ENCODE data around the gene NFATC4. TPM values are rescaled to one million over a fixed set of nuclear protein-coding genes. Genes with fewer than 3 reads are reported as not detected.

Gene NFATC4
- total RNA-seq, 6 donors from 2014 or later: 8.5 to 98.5 (median 42.1) TPM

DNA sequence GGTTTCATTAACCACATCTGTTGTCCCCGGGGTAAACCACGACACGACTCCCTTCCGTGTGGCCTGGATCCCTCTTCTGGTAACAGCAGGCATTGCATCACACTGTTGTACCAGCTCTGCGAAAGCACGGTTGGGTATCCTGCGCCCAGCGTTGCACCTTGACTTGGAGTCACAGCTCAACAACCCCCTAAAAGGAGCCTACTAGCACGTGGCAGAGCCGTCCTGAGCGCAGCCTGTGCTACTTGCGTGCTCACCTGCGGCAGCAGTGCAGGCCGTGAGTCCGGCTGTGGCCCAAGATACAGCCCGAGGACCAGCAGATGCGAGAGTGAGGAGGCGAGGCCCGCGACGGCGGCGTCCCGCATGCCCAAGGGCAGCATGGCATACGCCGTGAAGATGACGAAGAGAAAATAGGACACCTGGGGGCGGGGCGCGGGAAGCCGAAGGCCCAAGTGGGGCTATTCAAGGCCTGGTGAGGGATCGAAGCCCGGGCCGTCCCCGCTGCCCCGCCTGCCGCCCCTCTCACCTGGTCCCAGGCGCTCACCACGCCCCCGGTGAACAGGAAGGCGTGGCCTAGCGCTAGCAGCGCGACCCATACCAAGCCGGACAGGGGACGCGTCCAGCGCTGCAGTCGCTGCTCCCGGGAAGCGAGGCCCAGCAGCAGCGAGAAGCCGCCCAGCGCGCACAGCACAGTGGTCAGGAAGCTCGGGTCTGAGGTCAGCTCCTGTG lies 35.6 kb upstream of the NFATC4 start:
- Histone ChIP-seq H3K4me3 (peak overlapping the region in 3 of 4 donors; percentile 34 to 55 (median 50)), H3K9me3 (no peaks in the 10 kb centered on the region), H3K27ac (peak overlapping the region in 2 of 4 donors; percentile 53 to 89), H3K27me3 (peaks cover 0 to 8% (median 0%) of the 10 kb centered on the region in 4 donors), H3K4me1 (peaks cover 47 to 76% (median 65%) of the 10 kb centered on the region in 4 donors), H3K36me3 (peaks cover 0 to 10% (median 2%) of the 10 kb centered on the region in 4 donors)
- TF ChIP-seq POLR2AphosphoS5 (IDR thresholded peaks at IDR 0.05): peak; percentile 17 to 58
- no peak for TF ChIP-seq POLR2A (IDR thresholded peaks at IDR 0.05)
- no peak for TF ChIP-seq EP300 (IDR thresholded peaks at IDR 0.05)
- TF ChIP-seq, protein P1, sequence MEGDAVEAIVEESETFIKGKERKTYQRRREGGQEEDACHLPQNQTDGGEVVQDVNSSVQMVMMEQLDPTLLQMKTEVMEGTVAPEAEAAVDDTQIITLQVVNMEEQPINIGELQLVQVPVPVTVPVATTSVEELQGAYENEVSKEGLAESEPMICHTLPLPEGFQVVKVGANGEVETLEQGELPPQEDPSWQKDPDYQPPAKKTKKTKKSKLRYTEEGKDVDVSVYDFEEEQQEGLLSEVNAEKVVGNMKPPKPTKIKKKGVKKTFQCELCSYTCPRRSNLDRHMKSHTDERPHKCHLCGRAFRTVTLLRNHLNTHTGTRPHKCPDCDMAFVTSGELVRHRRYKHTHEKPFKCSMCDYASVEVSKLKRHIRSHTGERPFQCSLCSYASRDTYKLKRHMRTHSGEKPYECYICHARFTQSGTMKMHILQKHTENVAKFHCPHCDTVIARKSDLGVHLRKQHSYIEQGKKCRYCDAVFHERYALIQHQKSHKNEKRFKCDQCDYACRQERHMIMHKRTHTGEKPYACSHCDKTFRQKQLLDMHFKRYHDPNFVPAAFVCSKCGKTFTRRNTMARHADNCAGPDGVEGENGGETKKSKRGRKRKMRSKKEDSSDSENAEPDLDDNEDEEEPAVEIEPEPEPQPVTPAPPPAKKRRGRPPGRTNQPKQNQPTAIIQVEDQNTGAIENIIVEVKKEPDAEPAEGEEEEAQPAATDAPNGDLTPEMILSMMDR (IDR thresholded peaks at IDR 0.05): peak; percentile 70 to 85 (median 82)
- peak; percentile 78 to 80 for ATAC-seq (ENCODE audit: low FRiP score in 2 of 2)
- DNase-seq: peak; percentile 85 to 91
- WGBS, 2 donors: 29 to 32% methylated on average over 41 to 56 of the region's 56 CpGs

DNA sequence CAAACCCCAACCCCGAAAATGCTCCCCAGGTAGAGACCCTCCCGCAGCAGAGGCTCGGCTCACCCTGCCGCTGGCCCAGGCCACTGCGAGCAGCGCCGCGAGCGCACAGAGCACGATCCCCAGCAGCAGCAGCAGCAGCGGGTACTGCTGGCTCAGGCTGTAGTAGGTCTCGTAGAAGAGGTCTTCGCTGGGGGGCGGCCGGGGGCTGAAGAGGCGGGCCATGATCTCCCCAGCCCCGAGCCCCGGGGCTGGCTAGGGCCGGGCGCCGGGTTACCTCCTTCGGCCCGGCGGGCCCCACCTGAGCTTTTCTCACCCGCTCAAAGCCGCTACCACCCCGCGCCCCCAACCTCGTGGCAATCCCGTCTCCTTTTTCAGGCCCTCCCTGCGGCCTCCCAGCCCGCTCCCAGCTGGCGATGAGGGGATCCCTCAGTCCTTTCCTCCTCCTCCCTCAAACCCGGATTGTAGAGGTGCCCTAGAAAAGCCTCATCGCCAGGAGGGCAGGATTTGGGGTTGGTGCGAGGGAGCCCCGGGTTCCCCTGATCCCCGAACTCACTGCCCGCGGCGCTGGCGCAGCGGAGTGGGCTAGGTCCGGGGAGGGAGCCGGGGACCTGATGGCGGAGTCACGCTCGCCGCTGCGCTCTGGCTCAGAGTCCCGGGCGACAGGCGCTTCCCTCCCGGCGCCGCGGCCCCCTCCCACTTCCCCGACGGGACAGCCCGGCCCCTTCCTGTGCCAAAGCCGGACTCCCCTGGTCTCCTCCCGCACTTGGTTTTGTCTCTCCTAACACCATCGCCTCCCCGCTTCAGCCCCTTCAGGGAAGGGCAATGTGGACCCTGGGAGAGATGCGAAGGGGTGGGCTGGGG lies 33.3 kb upstream of the NFATC4 start, which contains the start of gene ADCY4:
ADCY4 (minus strand) TSS at position 641 of the 861 bp plus-strand sequence; CDS start at position 222, 419 bp downstream.
- H3K4me3 ChIP-seq: peak within 1 kb of the TSS; percentile 6 to 55 (median 52)
- no peaks in the 10 kb centered on the region for H3K9me3 ChIP-seq
- WGBS, 2 donors: 7 to 20% methylated on average over 17 to 55 of the region's 65 CpGs
- peaks cover 0 to 8% (median 0%) of the 10 kb centered on the region in 4 donors for H3K27me3 ChIP-seq
- peak within 1 kb of the TSS; percentile 64 to 89 (median 86) for H3K27ac ChIP-seq
- peaks cover 0 to 11% (median 3%) of the 10 kb centered on the region in 4 donors for H3K36me3 ChIP-seq
- peak in 1 of 2 donors; percentile 25 for ATAC-seq (ENCODE audit: low FRiP score in 2 of 2)
- peaks cover 52 to 78% (median 61%) of the 10 kb centered on the region in 4 donors for H3K4me1 ChIP-seq
- TF ChIP-seq POLR2A (IDR thresholded peaks at IDR 0.05): peak in 3 of 4 donors; percentile 34 to 58 (median 56)
- TF ChIP-seq EP300 (IDR thresholded peaks at IDR 0.05): no peak
- TF ChIP-seq, protein P1 (IDR thresholded peaks at IDR 0.05): no peak
- TF ChIP-seq POLR2AphosphoS5 (IDR thresholded peaks at IDR 0.05): peak; percentile 62 to 79
- DNase-seq: peak in 1 of 2 donors; percentile 89

DNA sequence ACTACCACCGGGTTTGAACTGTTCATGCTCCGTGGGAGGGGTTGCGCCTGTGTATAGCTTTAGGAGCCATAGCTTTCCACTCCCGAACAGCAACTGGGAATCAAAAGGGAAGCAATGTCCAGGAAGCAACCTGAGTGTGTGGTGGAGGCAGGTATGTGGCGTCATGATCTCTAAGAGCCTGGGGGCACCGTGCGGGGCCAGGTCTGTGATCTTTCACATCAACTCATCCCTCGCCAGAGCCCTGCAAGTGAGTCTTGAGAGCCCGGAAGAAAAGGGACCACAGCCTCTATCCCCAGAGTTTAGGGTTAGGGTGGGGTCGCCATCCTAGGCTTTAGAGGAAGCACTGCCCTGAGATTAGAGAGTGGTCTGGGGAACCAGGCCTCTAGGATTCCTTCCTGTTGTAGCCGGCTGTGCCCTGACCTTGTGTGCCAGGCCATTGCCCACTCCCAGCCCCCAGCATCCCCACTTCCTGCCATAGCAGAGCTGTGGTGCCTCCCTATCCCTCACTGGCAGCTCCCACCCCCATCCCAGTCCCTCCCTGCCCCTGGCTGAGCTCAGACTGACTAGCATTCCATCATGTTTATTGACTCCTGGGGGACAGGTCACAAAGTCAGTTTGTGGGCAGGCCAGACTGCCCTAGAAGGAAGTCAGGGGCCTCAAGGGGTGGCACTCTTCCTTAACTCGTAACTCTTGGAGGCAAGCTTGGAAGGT lies 32.4 kb upstream of the NFATC4 start:
- DNase-seq (no peak), ATAC-seq (ENCODE audit: low FRiP score in 2 of 2) (no peak)
- Histone ChIP-seq H3K4me3 (peak overlapping the region in 3 of 4 donors; percentile 50 to 55 (median 53)), H3K27me3 (peaks cover 0 to 8% (median 0%) of the 10 kb centered on the region in 4 donors), H3K9me3 (no peaks in the 10 kb centered on the region), H3K4me1 (peaks cover 54 to 78% (median 56%) of the 10 kb centered on the region in 4 donors), H3K36me3 (peaks cover 0 to 11% (median 3%) of the 10 kb centered on the region in 4 donors), H3K27ac (peak overlapping the region; percentile 64 to 89 (median 86))
- WGBS, 2 donors: 70 to 75% methylated on average over 12 of the region's 12 CpGs
- TF ChIP-seq POLR2AphosphoS5 (IDR thresholded peaks at IDR 0.05): peak in 1 of 2 donors; percentile 51
- TF ChIP-seq POLR2A (IDR thresholded peaks at IDR 0.05): no peak
- peak in 2 of 4 donors; percentile 13 to 24 for TF ChIP-seq EP300 (IDR thresholded peaks at IDR 0.05)
- TF ChIP-seq, protein P1 (IDR thresholded peaks at IDR 0.05): no peak

DNA sequence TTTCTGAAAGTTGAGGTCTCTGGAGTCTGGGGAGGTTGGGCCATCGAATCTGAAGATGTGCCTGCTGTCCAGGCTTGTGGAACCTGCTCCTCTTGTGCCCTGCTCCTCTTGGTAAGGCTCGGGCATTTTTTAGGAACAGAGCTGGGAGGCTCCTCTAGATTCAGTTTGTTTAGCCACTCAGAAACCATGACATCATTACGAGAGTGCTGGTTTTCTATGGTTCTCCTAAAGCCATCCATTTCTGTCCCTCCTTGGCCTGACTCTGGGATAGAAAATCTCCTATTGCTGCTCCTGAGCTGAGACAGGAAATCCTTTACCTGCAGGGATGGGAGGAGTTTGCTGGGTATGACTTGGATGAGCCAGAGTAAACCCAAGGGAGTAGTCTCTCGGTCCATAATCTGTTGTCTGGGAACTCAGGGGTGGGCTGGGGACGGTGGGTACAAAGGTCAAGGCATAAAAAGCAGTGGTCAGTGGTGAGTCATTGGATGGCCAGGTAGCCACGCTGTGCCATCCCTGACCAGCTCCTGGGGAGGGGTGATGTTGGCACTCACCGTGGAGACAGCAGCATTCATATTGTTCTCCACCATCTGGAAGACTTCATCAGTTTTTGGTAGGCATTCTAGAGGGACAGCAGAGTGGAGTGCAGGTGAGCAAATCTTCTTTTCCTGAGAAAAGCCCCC lies 30.7 kb upstream of the NFATC4 start:
- WGBS, 2 donors: 89 to 93% methylated on average over 4 to 7 of the region's 7 CpGs
- Histone ChIP-seq H3K4me3 (no peak overlapping the region), H3K36me3 (peaks cover 0 to 11% (median 3%) of the 10 kb centered on the region in 4 donors), H3K9me3 (no peaks in the 10 kb centered on the region), H3K27ac (peak overlapping the region in 1 of 4 donors; percentile 89), H3K4me1 (peaks cover 48 to 69% (median 51%) of the 10 kb centered on the region in 4 donors), H3K27me3 (peaks cover 0 to 8% (median 0%) of the 10 kb centered on the region in 4 donors)
- DNase-seq: no peak
- ATAC-seq (ENCODE audit: low FRiP score in 2 of 2): no peak
- TF ChIP-seq POLR2A (IDR thresholded peaks at IDR 0.05) (no peak), EP300 (IDR thresholded peaks at IDR 0.05) (no peak), POLR2AphosphoS5 (IDR thresholded peaks at IDR 0.05) (no peak)
- TF ChIP-seq, protein P1 (IDR thresholded peaks at IDR 0.05): no peak

Measured in upper lobe of left lung (tissue), 6 donors.